ENCODE measurements around the gene FEM1A.

FEM1A gene

GRCh38 chr19:4849019-4849418 is 57.5 kb downstream of the FEM1A start:
- no peak for DNase-seq (ENCODE audit: low read depth)

All from stimulated activated CD8-positive, alpha-beta memory T cell treated with anti-CD3 and anti-CD28 coated beads, Interleukin-12 subunit alpha, Interleukin-12 subunit beta, amount 100 ng/mL, for 4 hours (primary cell).